Middle frontal gyrus (tissue), 1 donor: ENCODE data around the gene TEAD1.
"Not testable (repeated sequence)": the region's sequence is repeated elsewhere in the genome, so short reads cannot be mapped to it uniquely, and the experiment has no call there.

Experiments used
- DNase-seq: peaks from one replicate; pipeline ENCODE4 v3.0.0-alpha.2; 2015; ENCODE audit warnings: low spot score; ENCODE audit errors: extremely low spot score

TEAD1 gene

DNA sequence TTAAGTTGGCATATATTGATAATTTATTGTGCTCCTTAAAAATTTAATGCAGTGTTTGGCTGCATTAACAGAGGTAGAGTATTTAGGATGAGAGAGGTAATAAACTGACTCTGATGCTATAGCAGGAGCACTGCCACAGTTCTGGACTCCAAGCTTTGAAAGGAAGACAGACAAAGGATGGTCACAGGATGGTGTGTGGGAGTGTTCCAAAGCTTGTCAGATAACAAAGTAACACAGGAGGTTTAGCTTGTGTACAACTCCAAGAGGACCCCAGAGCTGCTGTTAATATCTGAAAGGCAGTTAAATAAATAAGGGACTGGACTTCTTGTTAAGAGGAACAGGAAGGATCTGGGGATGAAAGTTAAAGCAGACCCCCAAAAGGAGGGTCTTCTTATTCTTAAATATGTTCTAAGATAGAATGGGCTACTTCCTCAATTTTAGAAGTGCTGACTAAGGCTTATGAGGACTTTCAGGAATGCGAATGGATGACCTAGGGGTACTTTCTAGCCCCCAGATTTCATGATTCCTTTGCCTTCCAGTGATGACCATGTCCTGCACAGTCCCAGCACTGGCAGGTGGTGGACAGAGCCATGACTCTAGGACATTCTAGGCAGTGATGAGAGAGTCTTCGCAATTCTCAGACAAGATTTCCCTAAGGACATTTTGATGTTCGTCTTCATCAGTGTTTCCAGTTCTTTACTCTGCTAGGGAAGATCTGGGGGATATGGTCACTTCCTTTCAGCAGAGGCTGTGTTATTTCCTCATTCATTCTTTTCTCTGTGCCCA, 185.8 kb downstream of the TEAD1 start:
- no peak for DNase-seq

DNA sequence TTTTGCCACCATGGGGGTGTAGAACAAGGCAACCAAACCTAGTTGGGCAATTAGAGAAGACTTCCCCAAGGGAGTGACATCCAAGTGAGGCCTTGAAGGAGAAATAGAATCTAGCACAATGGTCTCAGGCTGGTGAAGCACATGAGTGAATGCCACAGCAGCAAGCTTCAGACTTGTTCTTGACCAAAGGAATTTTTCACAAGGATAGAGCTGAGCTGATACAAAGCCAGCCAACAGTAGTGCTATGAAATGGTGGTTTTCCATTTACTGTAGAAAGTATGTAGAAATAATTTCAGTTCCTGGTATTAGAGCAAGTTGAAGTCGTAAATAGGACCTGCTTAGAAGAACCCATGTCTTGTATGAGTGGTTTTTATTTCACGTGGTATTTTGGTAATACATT, 186.6 kb downstream of the TEAD1 start:
- no peak for DNase-seq

- DNase-seq, result no peak
These were observed 188.7 kb downstream of the TEAD1 start for GRCh38 chr11:12862696-12863469.

DNA sequence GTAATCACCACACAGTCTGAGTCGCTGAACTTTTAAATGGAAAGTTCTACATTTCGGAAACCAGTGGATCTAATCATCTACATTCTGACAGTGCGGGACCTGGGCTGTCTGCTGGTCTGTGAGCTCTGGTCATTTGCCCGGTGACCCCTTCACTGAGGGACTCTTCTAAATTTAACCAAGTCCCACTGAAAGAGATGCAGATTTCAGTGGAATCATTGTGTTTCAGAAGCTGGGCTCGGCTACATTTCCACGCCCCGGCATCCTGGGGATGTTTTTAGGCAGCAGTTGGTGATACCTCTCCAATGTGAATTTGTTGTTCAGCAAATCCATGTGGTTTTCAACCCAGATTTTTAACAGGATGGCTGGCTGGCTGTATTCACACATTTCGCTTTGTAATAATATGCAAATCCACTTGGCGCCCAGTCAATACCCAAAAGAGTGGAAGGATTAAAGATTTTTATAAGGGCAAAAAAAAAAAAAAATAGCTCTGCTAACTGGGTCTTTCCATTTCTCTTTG, 189.4 kb downstream of the TEAD1 start:
- DNase-seq, result no peak

- no peak for DNase-seq
These were observed 190.3 kb downstream of the TEAD1 start for GRCh38 chr11:12864316-12865156.

- no peak for DNase-seq
These were observed 191.8 kb downstream of the TEAD1 start for GRCh38 chr11:12865863-12866595.

GRCh38 chr11:12867531-12867930, 193.3 kb downstream of the TEAD1 start:
- DNase-seq, result no peak

DNA sequence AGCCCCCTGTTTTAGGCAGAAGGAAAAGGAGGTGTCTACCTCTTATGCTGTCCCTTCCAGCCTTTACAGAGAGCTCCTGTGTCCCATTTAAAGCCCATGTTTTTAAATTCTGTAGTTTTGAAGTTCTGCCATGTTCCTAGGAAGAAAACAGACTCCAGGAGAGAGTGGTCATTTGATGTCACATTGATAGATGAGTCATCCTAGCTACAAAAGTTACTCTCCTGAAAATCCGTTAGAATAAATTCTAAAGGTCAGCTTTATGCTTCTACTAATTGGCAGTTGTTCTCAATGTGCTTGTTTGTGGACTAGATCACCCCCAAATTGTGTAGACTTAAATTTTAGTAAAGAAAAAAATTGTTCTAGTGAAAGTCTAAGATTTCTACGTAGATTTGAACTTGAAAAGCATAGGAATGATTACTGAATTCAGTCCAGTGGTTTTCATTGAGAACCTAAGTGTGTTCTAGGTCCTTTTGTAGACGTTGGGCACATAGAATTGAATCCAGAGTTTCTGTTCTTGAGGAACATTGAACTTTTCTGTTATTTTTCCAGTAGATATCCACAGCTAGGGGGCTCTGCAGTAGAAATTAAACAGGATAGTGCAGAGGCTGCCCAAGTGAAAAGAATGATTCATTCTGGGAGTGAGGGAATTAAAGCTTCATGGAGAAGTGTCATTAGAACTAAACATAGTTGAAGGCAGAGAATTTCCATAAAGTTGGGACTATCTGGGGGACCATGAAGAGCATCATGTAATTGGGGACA, 194.3 kb downstream of the TEAD1 start:
- no peak for DNase-seq

- DNase-seq, result no peak
These were observed 197.0 kb downstream of the TEAD1 start for GRCh38 chr11:12871241-12871640.

GRCh38 chr11:12871788-12872321, 197.6 kb downstream of the TEAD1 start:
- DNase-seq, result no peak

- DNase-seq, result no peak
These were observed 202.1 kb downstream of the TEAD1 start for GRCh38 chr11:12876340-12876739.

GRCh38 chr11:12876988-12877387, 202.8 kb downstream of the TEAD1 start:
- DNase-seq, result no peak

GRCh38 chr11:12877508-12877907, 203.3 kb downstream of the TEAD1 start:
- DNase-seq, result not testable (repeated sequence)

GRCh38 chr11:12880327-12880726, 206.1 kb downstream of the TEAD1 start:
- no peak for DNase-seq

- DNase-seq, result no peak
These were observed 208.4 kb downstream of the TEAD1 start for GRCh38 chr11:12882670-12883069.

GRCh38 chr11:12884751-12885318, 210.6 kb downstream of the TEAD1 start:
- no peak for DNase-seq

- no peak for DNase-seq
These were observed 211.6 kb downstream of the TEAD1 start for GRCh38 chr11:12885717-12886239.

DNA sequence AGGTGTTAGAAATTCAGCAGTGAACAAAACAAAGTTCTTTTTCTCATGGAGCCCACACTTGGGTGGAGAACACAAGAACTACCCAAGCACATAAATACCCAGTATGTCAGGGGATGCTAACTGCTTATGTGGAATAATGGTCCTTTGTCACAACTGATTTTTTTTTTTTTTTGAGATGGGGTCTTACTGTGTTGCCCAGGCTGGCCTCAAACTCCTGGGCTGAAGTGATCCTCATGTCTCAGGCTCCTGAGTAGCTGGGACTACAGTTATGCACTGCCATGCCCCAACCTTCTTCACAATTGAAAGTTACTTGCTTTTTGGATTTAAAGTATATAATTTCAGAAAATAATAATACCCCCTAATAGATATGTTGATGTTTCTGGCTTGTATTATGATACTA, 212.3 kb downstream of the TEAD1 start:
- no peak for DNase-seq

DNA sequence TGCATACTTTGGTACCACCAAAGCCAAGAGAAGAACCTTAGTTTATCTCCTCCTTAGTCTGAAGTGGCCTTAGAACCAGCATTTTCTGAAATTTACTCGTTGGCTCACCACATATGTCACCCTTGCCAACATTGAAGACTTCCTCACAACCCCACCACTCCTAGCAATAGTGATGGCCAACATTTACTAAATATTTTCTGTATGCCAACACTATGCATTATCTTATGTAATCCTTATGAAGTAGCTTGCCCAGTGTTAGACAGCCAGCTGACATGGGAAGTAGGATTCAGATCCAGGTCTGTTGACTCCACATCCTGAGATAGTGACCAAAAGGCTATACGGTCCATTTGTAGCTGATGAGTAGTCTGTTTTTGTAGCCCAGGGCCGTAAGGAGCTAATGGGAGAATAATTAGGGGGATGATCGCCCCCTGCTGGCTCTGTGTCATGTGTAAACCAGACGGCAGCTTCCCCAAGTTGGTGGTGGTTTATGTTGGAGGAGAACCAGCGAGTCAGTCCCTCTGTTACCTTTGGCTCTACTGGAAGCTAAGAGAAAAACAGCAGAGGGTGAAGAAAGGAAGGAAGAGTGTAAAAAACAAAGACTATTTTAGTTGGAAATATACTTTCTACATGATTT, 214.4 kb downstream of the TEAD1 start:
- DNase-seq, result peak; percentile 50
